Ammon's horn (tissue), 1 donor: Measurements from ENCODE around the gene ARMC3.
"Not testable (repeated sequence)": the region's sequence is repeated elsewhere in the genome, so short reads cannot be mapped to it uniquely, and the experiment has no call there.

Source experiments
- DNase-seq: peaks from one replicate; pipeline ENCODE4 v3.0.0-alpha.2; 2016; ENCODE audit warnings: low spot score

The ARMC3 gene

GRCh38 chr10:23047201-23048050 is 119.6 kb downstream of the ARMC3 start:
- DNase-seq = no peak

DNA sequence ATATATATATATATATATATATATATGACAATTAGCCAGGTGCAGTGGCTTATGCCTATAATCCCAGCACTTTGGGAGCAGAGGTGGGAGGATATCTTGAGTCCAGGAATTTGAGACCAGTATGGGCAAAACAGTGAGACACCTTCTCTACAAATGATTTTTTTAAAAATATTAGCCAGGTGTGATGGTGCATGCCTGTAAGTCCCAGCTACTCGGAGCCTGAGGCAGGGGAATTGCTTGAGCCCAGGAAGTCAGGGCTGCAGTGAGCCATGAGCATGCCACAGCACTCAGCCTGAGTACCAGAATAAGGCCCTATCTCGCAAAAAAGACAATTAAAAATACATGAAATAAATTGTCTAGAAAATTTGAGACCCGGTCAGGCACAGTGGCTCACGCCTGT is 120.3 kb downstream of the ARMC3 start:
- DNase-seq = no peak

DNA sequence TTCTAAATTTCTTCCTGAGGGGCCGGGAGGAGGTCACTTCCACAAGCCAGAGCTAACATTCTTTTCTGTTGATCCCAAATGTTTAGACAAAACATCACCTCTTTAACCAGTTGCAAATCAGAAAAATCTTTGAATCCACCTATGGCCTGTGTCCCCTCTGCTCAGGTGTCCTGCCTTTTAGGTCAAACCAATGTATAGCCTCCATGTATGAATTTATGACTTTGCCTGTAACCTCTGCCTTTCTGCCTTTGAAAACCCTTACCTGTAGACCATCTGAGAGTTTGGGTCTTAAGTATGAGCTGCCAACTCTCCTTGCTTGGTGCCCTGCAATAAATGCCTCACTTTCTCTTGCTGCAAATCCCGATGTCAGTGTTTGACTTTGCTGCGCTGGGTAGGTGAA is 123.4 kb downstream of the ARMC3 start:
- no peak for DNase-seq

DNA sequence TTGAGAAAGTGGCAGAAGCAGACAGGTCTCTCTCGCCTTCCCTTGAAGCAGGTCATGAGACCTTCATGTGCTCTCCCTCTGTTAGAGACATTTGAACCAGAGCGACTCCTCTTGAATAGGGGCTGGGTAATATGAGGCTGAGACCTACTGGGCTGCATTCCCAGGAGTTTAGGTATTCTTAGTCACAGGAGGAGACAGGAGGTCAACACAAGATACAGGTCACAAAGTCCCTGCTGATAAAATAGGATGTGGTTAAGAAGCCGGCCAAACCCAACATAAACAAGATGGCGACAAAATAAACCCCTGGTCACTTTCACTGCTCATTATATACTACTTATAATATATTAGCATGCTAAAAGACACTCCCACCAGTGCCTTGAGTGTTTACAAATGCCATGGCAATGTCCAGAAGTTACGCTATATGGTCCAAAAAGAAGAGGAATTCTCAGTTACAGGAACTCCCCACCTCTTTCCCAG is 124.0 kb downstream of the ARMC3 start:
- no peak for DNase-seq

DNA sequence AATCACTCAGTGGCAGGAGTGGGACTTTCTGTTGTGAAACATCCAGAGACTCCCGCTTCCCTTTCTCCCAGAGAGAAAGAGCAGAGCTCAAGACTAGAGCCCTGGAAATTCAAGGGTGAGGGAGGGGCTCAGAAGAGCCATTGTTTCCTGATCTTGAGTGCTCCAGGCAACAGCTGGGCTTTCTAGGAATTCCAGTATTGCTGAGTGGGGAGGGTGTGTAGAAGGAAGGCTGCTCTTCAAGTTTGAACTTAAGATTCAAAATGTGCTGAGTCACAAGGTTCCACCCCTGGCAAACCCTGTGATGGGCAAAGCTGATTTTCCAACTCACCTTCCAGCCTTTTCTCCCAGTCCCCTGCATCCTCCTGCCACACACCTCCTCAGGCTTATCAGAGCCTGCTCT is 125.2 kb downstream of the ARMC3 start:
- DNase-seq = no peak

DNA sequence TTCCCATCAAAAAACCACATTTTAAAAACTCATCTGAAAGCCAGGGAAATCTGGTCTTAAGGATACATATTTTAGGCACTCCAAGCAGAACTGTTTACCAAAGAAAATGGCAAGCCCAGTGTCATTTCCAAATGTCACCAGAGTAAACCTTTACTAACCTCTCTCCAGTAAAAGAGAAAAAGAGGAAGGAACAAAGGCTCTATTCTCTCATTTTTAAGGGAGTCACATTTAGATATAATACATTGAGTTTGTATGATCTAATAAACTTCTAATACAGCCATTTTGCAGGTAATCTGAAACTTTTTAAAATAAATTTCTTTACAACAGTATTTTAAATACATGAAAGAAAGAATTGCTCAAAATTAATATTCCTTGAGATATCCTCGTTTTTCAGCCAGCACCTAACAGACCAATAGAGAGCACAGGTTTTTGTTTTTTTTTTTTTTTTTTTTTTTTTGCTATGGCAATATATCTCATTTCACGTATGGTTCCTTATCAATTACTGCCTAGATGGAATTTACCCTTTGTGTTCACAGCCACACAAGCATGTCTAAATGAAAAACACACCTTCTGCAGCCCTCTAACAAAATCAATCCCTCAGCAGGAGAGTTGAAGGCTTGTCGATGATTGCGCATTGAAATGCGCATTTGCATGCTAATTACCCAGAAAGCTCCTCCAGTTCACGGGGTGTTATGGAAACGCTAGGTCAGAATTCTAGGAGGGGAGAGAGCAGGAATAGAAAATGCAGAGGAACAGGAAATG is 127.8 kb downstream of the ARMC3 start:
- DNase-seq = no peak

GRCh38 chr10:23056186-23056579 is 128.3 kb downstream of the ARMC3 start:
- no peak for DNase-seq

- DNase-seq = no peak
Observed at GRCh38 chr10:23058366-23058765, 130.5 kb downstream of the ARMC3 start.

DNA sequence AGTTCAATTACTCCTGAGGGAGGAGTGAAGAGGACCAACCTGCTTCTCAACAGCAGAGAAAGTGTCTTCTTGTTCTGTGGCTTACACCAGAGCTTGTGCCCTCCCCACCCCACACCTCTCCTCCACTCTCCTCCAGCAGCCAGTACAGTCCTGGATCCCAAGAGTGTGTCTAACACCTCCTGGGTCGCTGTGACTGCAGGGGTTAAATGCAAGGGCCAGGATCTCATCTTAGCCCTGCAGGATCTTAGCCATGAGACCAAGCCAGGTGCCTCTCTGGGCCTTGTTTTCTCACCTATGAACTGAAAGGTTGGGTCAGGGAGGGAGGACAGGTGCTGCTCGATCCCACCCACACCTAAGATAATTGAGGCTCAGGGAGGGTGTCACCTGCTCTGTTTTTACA is 133.1 kb downstream of the ARMC3 start:
- DNase-seq = no peak

DNA sequence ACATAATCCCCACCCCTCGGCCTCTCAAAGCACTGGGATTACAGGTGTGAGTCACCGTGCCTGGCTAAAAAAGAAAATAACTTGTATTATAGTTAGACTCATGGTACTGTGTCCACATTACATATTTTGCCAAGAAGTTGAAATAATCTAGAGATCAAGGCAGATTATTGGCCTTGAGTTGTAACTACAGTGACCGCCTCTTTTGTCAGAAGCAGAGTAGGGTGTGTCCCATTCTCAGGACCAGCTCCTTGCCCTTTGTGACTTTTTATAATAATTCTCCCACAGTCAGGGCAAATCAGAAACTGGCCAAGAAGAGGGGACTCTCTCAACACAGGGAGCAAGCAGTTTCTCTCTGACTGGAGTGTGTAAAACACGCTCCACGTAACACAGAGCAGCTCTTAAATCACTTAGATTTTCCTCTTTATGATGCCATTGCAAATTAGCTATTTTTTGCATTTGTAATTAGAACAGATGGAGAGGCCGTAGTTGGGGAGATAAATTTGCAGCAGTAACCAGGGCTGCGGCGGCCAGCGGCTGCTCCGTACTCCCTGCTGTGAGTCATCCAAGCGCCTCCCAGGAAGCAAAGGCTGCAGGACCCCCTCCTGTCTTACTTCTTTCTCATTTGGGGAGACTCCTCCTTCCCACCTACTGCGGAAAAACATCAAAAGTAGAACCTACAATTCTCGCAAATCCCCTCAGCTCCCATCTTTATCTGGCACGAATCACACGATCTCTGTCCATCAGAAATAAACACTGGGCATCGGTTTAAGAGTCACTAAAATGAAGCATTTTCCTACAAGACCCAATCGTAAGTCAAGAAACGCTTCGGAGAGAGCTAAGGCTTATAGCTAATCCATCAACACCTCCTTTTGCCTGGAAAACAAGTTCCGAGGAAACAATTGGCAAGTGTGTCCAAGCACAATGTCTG is 135.5 kb downstream of the ARMC3 start:
- DNase-seq = peak; percentile 21

DNA sequence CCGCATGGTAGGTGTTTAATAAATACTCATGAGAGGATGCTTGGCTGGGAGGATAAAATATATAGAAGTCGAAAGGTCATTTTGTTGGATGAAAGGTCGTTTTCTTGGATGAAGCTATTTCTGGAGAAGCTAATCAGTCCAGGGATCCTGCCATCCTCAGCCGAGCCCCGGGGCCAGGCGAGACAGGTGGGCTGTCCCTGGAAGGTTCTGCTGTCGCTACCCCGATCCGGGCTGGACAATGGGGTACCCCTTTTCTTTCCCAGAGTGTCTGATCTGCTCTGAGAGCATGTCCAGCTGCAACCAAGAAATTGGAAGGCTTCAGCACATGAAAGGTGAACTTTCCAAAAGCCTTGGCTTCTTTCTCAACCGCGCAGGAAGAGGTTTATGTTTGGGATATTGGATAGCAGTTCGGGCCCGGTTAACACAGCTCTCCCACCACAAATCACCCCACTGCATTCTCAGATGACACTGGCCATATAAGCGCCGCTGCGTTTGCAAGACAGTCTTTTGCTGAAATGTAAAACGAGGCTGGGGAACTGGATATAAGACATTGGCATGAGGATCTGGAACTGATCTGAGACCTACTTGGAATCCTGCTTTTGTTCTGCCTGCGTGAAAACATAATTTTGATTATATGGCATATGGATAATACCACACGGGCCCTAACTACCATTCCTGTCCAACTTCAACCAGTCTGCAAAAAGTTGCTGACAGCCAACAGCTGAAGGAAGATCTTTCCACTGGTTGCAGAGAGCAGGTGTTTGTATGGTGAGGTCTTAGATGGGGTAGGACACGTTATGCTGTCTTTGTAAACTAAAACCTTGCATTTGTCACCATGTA is 136.3 kb downstream of the ARMC3 start:
- no peak for DNase-seq

- not testable (repeated sequence) for DNase-seq
Observed at GRCh38 chr10:23064813-23065114, 136.9 kb downstream of the ARMC3 start.

GRCh38 chr10:23065181-23065948 is 137.5 kb downstream of the ARMC3 start:
- DNase-seq = peak; percentile 96

- DNase-seq = no peak
Observed at GRCh38 chr10:23067337-23067736, 139.5 kb downstream of the ARMC3 start.

DNA sequence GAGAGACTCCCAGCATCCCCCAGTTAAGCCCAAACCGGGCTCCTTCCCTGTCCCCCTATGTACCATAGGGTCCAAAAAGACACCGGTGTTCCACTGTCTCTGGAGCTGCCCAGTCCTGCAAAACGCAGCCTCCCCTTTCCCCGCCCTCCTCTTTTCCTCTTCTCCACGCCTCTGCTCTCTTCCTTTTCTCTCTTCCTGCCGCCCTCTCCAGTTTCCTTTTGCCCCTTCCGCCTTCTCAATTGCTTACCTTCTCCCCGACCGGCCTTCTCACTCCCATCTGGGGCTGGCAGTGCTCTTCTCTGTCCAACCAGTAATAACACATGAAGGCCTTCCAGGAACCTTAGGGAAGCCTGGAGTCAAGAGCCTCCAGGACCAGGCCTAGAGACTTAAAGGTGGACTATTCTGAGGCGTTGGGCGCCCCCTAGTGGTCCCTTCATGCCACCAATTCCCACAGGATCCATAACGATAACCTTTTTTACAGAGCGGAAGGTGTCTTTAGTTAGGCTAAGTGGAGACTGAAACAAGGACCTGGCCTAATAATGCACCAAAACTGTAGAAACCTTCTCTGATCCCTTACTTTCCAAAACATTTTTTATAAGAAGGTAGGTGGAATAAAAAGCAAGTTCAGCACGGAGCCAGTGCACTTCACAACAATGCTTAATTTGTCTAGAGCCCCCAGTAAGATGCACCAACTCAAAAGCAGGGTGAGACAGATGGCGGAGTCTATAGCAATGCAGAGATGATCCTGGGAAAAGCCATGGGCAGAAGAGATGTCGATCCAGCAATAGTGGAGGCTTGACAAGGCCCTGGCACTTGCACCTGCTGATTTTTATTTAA is 140.3 kb downstream of the ARMC3 start:
- peak; percentile 86 for DNase-seq

GRCh38 chr10:23069019-23069815 is 141.4 kb downstream of the ARMC3 start:
- DNase-seq = no peak

DNA sequence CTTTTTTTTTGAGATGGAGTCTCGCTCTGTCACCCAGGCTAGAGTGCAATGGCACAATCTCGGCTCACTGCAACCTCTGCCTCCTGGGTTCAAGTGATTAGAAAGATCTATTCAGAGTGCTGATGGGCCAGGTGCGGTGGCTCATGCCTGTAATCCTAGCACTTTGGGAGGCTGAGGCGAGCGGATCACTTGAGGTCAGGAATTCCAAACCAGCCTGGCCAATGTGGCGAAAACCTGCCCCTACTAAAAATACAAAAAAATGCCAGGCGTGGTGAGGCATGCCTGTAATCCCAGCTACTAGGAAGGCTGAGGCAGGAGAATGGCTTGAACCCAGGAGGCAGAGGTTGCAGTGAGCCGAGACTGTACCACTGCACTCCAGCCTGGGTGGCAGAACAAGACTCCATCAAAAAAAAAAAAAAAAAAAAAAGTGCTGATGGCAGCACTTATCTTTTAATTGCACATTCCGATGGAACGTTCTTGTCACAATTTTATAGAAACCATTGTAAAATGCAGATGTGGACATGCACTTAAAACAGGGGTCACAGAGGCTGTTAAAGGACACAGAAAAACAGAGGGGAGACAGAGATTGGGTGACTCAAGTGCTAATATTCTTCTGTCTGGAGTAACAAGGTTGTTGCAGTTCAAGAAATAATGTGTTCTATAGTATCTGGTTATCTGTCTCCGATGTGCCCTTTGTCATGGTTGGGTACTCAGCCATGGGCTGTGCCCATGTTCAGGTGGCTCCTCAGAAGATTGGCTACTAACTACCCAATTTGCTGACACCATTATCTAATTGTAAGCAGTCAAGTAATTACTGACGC is 142.4 kb downstream of the ARMC3 start:
- not testable (repeated sequence) for DNase-seq

DNA sequence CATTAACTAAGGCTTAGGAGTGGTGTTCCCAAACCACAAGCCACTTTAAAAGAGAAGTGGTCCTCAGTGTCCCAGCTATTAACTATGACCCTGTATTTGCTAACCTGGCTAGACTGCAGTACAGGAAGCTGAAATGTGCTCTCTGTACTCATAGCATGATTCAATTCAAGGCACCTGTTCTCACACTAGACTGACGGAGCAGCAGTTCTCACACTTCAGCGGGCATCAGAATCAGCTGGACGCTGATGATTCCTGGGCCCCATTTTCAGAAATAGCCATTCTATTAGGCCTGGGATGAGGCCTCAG is 143.0 kb downstream of the ARMC3 start:
- DNase-seq = no peak
